CD14-positive monocyte (primary cell): ENCODE results near the gene MXRA5. TPM values are rescaled to one million over a fixed set of nuclear protein-coding genes. Genes with fewer than 3 reads are reported as not detected.

Experiments used
- DNase-seq, 3 donors: peaks; one replicate each; pipeline ENCODE4 v3.0.0-alpha.2; 2011 to 2022
- H2AFZ ChIP-seq: 2 replicates; pipeline ENCODE4 v1.6.0; 2012; ENCODE audit warnings: mild to moderate bottlenecking, low read depth, low read length, inconsistent platforms; ENCODE audit not compliant: insufficient read depth, poor library complexity, severe bottlenecking
- H3K27ac ChIP-seq, 2 donors: 1 replicate in 1 of 2; 2 replicates in 1 of 2; pipeline ENCODE4 v1.5.1; 2012 to 2013; ENCODE audit warnings: low read length in 2 of 2, control low read depth in 1 of 2, inconsistent platforms in 1 of 2, low read depth in 1 of 2, mild to moderate bottlenecking in 1 of 2
- H3K27me3 ChIP-seq, 2 donors: one replicate each; pipeline versions ENCODE4 v1.6.0 to v1.6.1; 2011 to 2013; ENCODE audit warnings: low read length in 2 of 2; ENCODE audit not compliant: control insufficient read depth in 2 of 2, insufficient read depth in 2 of 2
- H3K36me3 ChIP-seq, 2 donors: replicated peaks in 1 of 2; 1 replicate in 1 of 2; 2 replicates in 1 of 2; pipeline versions ENCODE4 v1.5.1 to v1.6.1; 2012 to 2013; ENCODE audit warnings: low read length in 2 of 2, control low read depth in 1 of 2, inconsistent platforms in 1 of 2, mild to moderate bottlenecking in 1 of 2; ENCODE audit not compliant: insufficient read depth in 2 of 2, control insufficient read depth in 1 of 2
- H3K4me1 ChIP-seq, 2 donors: 1 replicate in 1 of 2; 2 replicates in 1 of 2; pipeline versions ENCODE4 v1.5.1 to v1.6.1; 2012 to 2013; ENCODE audit warnings: low read length in 2 of 2, control low read depth in 1 of 2, inconsistent platforms in 1 of 2, mild to moderate bottlenecking in 1 of 2, moderate library complexity in 1 of 2; ENCODE audit not compliant: insufficient read depth in 2 of 2, control insufficient read depth in 1 of 2
- H3K4me2 ChIP-seq: replicated peaks from 2 replicates; pipeline ENCODE3; 2012; ENCODE audit warnings: low read length, moderate library complexity, mild to moderate bottlenecking; ENCODE audit not compliant: poor library complexity, severe bottlenecking; ENCODE audit errors: extremely low read depth
- H3K4me3 ChIP-seq, 3 experiments: fragments of 200-600 bp in 1 of 3; sonication (generic) in 1 of 3; replicated peaks in 1 of 3; 1 replicate in 2 of 3; 2 replicates in 1 of 3; pipeline ENCODE4 v1.5.1; 2011 to 2013; ENCODE audit warnings: low read length in 3 of 3, mild to moderate bottlenecking in 3 of 3, control low read depth in 2 of 3, low read depth in 2 of 3, inconsistent platforms in 1 of 3, moderate library complexity in 1 of 3
- H3K79me2 ChIP-seq: 2 replicates; pipeline ENCODE4 v1.6.0; 2012; ENCODE audit warnings: mild to moderate bottlenecking, control low read depth, inconsistent platforms, low read length, moderate library complexity; ENCODE audit not compliant: insufficient read depth
- H3K9ac ChIP-seq: 2 replicates; pipeline ENCODE4 v1.6.0; 2017; ENCODE audit warnings: low read length, mild to moderate bottlenecking; ENCODE audit not compliant: insufficient read depth, poor library complexity, severe bottlenecking
- H3K9me3 ChIP-seq, 2 donors: replicated peaks in 1 of 2; 1 replicate in 1 of 2; 2 replicates in 1 of 2; pipeline versions ENCODE4 v1.5.1 to v1.6.1; 2012 to 2013; ENCODE audit warnings: low read length in 2 of 2, control low read depth in 1 of 2; ENCODE audit not compliant: control insufficient read depth in 1 of 2, insufficient read depth in 1 of 2
- H4K20me1 ChIP-seq: 2 replicates; pipeline ENCODE4 v1.6.0; 2012; ENCODE audit warnings: mild to moderate bottlenecking, low read length, control low read depth, moderate library complexity; ENCODE audit not compliant: insufficient read depth
- H3K27ac Mint-ChIP-seq, 7 donors: one replicate each; pipeline ENCODE4 v1.8.0; 2020; ENCODE audit warnings: mild to moderate bottlenecking in 7 of 7, mixed read lengths in 7 of 7, moderate library complexity in 6 of 7, inconsistent platforms in 2 of 7
- H3K27me3 Mint-ChIP-seq, 3 donors: one replicate each; pipeline ENCODE4 v1.8.0; 2021 to 2022; ENCODE audit warnings: low read depth in 3 of 3, mild to moderate bottlenecking in 3 of 3, mixed read lengths in 3 of 3, moderate library complexity in 3 of 3, inconsistent platforms in 1 of 3
- H3K36me3 Mint-ChIP-seq, 2 donors: one replicate each; pipeline ENCODE4 v1.8.0; 2020; ENCODE audit warnings: mixed read lengths in 2 of 2, inconsistent platforms in 1 of 2, mild to moderate bottlenecking in 1 of 2
- H3K4me1 Mint-ChIP-seq: one replicate; pipeline ENCODE4 v1.8.0; 2020; ENCODE audit warnings: mild to moderate bottlenecking, mixed read lengths
- H3K4me3 Mint-ChIP-seq, 2 donors: one replicate each; pipeline ENCODE4 v1.8.0; 2020; ENCODE audit warnings: mild to moderate bottlenecking in 2 of 2, mixed read lengths in 2 of 2, moderate library complexity in 1 of 2
- H3K9me3 Mint-ChIP-seq, 7 donors: one replicate each; pipeline ENCODE4 v1.8.0; 2020 to 2022; ENCODE audit warnings: mixed read lengths in 7 of 7, mild to moderate bottlenecking in 6 of 7, moderate library complexity in 6 of 7, inconsistent platforms in 2 of 7
- WGBS: methylation state at CpG from one replicate; pipeline ENCODE4 v1.1.5; 2013; ENCODE audit warnings: missing lambda C conversion rate; ENCODE audit not compliant: insufficient coverage; 5-methylcytosine and 5-hydroxymethylcytosine counted together
- intact Hi-C, 2 donors: fragments of 100-400 bp; cut with micrococcal nuclease; formaldehyde crosslinking; loops; one replicate each; pipeline versions ENCODE4 v1.15.0 to v1.15.1; 2023
- polyA plus RNA-seq, 3 donors: library from polyadenylated mRNA; depleted of rRNA in 1 of 3; unstranded in 2 of 3; stranded (reverse) in 1 of 3; fragments of 300-500 nt in 2 of 3; fragments of >200 nt in 1 of 3; fragmentation: Illumina TruSeq in 2 of 3; gene quantifications; 1 replicate in 2 of 3; 2 replicates in 1 of 3; pipeline ENCODE4 v1.2.3, GENCODE V29; 2012 to 2021
- TF ChIP-seq, protein P1 (sequence below): fragments of 200-600 bp; IDR thresholded peaks from one replicate; pipeline ENCODE4 v1.8.0; 2022; ENCODE audit warnings: antibody characterized with exemption, mild to moderate bottlenecking

The MXRA5 gene
- polyA plus RNA-seq, 3 donors, result not detected

DNA sequence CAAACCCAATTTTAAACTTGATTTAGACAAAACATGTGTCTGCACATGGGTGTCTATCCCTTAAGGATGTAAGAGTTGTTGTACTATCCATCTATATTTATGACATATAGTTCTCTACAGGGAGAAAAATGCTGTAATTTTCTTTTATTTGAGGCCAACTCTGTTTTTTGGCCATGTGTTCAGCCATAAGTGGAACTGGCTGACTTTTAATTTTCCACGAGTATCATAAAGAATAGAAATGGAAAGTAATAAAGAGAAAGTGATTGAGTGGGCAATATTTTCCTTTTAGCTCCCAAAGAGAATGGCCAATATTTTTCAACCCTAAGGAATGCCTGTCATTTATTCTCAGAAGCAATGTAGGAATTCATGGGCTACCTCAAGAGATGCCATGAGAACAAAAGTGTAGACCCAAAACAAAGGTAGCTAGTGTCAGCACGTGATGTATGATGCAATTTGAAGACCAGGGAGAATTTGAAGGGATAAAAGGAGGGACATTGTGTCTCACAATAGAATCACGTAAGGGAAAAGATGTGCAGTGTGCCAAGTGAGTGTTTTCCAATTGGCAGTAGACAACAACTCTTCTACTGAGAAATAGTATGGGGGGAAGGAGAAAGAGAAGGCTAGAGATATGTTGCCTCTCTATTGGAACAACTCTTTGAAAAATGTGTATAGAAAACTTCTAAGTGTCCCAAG, 27.8 kb upstream of the MXRA5 start:
- H3K27ac Mint-ChIP-seq, result no peak overlapping the region

DNA sequence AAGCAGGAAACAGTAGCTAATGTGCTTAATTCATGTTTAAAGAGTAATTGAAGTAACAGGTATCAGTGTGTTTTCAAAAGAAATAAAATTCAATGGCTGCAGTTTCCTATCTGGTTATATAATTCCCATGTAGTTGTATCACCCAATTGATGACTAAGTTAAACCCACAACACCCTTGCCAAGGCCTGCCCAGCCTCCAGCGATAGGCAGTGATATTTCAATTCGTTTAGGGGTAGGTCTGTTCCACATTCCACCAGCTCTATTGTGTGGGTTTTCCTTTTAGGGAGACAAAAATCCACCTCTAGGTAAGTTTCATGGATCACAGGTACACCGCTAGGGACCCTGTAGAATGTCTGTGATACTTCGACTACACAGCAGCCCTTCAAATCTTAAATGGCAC, 24.7 kb upstream of the MXRA5 start:
- Histone ChIP-seq H4K20me1 (no peaks in the 10 kb centered on the region), H3K79me2 (no peaks in the 10 kb centered on the region), H2AFZ (no peak overlapping the region), H3K27me3 (no peaks in the 10 kb centered on the region), H3K9ac (no peak overlapping the region), H3K4me3 (no peak overlapping the region), H3K4me2 (no peak overlapping the region), H3K27ac (no peak overlapping the region), H3K4me1 (no peaks in the 10 kb centered on the region), H3K36me3 (no peaks in the 10 kb centered on the region), H3K9me3 (no peaks in the 10 kb centered on the region)
- no CpG with 5 or more reads among the region's 4 CpGs for WGBS
- H3K27ac Mint-ChIP-seq, result no peak overlapping the region
- H3K4me3 Mint-ChIP-seq, result no peak overlapping the region
- no peaks in the 10 kb centered on the region for H3K4me1 Mint-ChIP-seq
- TF ChIP-seq, protein P1, sequence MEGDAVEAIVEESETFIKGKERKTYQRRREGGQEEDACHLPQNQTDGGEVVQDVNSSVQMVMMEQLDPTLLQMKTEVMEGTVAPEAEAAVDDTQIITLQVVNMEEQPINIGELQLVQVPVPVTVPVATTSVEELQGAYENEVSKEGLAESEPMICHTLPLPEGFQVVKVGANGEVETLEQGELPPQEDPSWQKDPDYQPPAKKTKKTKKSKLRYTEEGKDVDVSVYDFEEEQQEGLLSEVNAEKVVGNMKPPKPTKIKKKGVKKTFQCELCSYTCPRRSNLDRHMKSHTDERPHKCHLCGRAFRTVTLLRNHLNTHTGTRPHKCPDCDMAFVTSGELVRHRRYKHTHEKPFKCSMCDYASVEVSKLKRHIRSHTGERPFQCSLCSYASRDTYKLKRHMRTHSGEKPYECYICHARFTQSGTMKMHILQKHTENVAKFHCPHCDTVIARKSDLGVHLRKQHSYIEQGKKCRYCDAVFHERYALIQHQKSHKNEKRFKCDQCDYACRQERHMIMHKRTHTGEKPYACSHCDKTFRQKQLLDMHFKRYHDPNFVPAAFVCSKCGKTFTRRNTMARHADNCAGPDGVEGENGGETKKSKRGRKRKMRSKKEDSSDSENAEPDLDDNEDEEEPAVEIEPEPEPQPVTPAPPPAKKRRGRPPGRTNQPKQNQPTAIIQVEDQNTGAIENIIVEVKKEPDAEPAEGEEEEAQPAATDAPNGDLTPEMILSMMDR, result no peak
- H3K36me3 Mint-ChIP-seq, result no peaks in the 10 kb centered on the region
- DNase-seq, result no peak
- peaks cover 0 to 12% (median 2%) of the 10 kb centered on the region in 7 donors for H3K9me3 Mint-ChIP-seq
- intact Hi-C loops, result no loop called here
- peaks cover 0 to 3% (median 0%) of the 10 kb centered on the region in 3 donors for H3K27me3 Mint-ChIP-seq

More for the DNA sequence above, 27.8 kb upstream of the MXRA5 start:
- H3K9me3 Mint-ChIP-seq, result peaks cover 0 to 17% (median 6%) of the 10 kb centered on the region in 7 donors
- TF ChIP-seq, protein P1, result no peak
- Histone ChIP-seq H3K27me3 (no peaks in the 10 kb centered on the region), H3K9ac (no peak overlapping the region), H3K36me3 (no peaks in the 10 kb centered on the region), H3K4me2 (no peak overlapping the region), H3K4me3 (no peak overlapping the region), H3K9me3 (peaks cover 0 to 8% of the 10 kb centered on the region in 2 donors), H3K79me2 (no peaks in the 10 kb centered on the region), H3K4me1 (no peaks in the 10 kb centered on the region), H3K27ac (no peak overlapping the region), H2AFZ (no peak overlapping the region), H4K20me1 (no peaks in the 10 kb centered on the region)
- WGBS, result no CpG with 5 or more reads among the region's 3 CpGs
- DNase-seq, result no peak
- H3K27me3 Mint-ChIP-seq, result peaks cover 0 to 2% (median 0%) of the 10 kb centered on the region in 3 donors
- intact Hi-C loops, result no loop called here
- H3K4me1 Mint-ChIP-seq, result no peaks in the 10 kb centered on the region
- H3K36me3 Mint-ChIP-seq, result no peaks in the 10 kb centered on the region
- H3K4me3 Mint-ChIP-seq, result no peak overlapping the region
